ENCODE results near the gene RFXANK.

- no peak for TF ChIP-seq EZH2 (IDR thresholded peaks at IDR 0.05; ENCODE audit: insufficient read depth, low read length)
- TF ChIP-seq, protein P1, sequence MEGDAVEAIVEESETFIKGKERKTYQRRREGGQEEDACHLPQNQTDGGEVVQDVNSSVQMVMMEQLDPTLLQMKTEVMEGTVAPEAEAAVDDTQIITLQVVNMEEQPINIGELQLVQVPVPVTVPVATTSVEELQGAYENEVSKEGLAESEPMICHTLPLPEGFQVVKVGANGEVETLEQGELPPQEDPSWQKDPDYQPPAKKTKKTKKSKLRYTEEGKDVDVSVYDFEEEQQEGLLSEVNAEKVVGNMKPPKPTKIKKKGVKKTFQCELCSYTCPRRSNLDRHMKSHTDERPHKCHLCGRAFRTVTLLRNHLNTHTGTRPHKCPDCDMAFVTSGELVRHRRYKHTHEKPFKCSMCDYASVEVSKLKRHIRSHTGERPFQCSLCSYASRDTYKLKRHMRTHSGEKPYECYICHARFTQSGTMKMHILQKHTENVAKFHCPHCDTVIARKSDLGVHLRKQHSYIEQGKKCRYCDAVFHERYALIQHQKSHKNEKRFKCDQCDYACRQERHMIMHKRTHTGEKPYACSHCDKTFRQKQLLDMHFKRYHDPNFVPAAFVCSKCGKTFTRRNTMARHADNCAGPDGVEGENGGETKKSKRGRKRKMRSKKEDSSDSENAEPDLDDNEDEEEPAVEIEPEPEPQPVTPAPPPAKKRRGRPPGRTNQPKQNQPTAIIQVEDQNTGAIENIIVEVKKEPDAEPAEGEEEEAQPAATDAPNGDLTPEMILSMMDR (IDR thresholded peaks at IDR 0.05; ENCODE audit: insufficient read depth, low read depth, low read length): no peak
Observed at GRCh38 chr19:19157808-19158207, 34.2 kb upstream of the RFXANK start.

All from astrocyte (in vitro differentiated cells and primary cell).